ENCODE results near the gene BUD31. TPM values are rescaled to one million over a fixed set of nuclear protein-coding genes. Genes with fewer than 3 reads are reported as not detected.

Gene BUD31
- total and polyA plus RNA-seq, 9 of the 15 experiments (the other 6 are each of a cell fraction or from before 2014, with no cell fraction given): 105 to 342 (median 247) TPM

DNA sequence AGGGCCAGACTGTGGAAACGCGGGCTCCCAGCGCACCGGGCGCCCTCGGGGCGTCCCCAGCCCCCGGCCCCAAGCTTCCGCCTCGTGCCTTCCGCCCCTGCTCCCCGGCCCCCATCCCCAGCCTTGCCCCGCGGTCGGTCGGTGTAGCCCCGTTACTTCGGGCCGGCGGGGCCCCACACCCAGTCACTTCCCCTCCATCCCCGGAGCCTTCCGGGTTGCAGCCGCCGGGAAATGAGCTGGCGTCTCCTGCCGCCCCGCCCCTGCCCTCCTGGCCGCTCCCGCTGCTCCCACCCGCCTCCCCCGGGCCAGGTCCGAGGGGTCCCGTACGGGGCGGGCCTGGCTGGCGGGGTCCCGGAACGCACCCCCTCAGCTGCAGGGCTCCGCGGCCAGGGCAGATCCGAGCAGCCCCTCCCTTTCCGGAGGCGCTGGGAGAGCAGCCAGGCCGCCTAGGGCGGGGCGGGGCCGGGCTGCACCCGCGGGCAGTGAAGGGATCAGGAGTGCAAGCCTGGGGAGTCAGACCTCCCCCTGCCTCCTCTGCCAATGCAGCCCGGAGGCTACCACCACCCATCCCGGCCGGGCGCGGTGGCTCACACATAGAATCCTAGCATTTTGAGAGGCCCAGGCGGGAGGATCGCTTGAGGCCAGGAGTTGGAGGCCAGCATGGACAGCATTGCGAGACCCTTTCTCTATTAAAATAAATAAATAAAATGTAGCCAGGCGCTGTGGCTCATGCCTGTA, 33.5 kb upstream of the BUD31 start (continued):
- TF ChIP-seq, protein P1, sequence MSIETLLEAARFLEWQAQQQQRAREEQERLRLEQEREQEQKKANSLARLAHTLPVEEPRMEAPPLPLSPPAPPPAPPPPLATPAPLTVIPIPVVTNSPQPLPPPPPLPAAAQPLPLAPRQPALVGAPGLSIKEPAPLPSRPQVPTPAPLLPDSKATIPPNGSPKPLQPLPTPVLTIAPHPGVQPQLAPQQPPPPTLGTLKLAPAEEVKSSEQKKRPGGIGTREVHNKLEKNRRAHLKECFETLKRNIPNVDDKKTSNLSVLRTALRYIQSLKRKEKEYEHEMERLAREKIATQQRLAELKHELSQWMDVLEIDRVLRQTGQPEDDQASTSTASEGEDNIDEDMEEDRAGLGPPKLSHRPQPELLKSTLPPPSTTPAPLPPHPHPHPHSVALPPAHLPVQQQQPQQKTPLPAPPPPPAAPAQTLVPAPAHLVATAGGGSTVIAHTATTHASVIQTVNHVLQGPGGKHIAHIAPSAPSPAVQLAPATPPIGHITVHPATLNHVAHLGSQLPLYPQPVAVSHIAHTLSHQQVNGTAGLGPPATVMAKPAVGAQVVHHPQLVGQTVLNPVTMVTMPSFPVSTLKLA (conservative IDR thresholded peaks at IDR 0.05): peak; percentile 12 to 46; a peak in 2 of 4 replicates
- no peak for TF ChIP-seq SMARCA5 (IDR thresholded peaks at IDR 0.05)
- no peak for TF ChIP-seq ZNF140 (CRISPR knock-in tag; IDR thresholded peaks at IDR 0.05)
- TF ChIP-seq SAFB (IDR thresholded peaks at IDR 0.05; ENCODE audit: borderline replicate concordance, low read depth, low read length): no peak
- TF ChIP-seq, protein P2, sequence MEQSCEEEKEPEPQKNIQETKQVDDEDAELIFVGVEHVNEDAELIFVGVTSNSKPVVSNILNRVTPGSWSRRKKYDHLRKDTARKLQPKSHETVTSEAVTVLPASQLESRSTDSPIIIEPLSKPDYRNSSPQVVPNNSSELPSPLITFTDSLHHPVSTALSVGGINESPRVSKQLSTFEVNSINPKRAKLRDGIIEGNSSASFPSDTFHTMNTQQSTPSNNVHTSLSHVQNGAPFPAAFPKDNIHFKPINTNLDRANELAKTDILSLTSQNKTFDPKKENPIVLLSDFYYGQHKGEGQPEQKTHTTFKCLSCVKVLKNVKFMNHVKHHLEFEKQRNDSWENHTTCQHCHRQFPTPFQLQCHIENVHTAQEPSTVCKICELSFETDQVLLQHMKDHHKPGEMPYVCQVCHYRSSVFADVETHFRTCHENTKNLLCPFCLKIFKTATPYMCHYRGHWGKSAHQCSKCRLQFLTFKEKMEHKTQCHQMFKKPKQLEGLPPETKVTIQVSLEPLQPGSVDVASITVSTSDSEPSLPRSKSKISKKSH (CRISPR knock-in tag; IDR thresholded peaks at IDR 0.05): no peak
- TF ChIP-seq RNF2 (IDR thresholded peaks at IDR 0.05): no peak
- TF ChIP-seq, protein P3, sequence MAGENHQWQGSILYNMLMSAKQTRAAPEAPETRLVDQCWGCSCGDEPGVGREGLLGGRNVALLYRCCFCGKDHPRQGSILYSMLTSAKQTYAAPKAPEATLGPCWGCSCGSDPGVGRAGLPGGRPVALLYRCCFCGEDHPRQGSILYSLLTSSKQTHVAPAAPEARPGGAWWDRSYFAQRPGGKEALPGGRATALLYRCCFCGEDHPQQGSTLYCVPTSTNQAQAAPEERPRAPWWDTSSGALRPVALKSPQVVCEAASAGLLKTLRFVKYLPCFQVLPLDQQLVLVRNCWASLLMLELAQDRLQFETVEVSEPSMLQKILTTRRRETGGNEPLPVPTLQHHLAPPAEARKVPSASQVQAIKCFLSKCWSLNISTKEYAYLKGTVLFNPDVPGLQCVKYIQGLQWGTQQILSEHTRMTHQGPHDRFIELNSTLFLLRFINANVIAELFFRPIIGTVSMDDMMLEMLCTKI (IDR thresholded peaks at IDR 0.05; ENCODE audit: partially characterized antibody): no peak
- peak in 1 of 2 experiments; percentile 14; a peak in 1 of 4 replicates for TF ChIP-seq NRF1 (conservative IDR thresholded peaks at IDR 0.05 in 1 of 2, IDR thresholded peaks at IDR 0.05 in 1 of 2)
- no peak for TF ChIP-seq C11orf30 (IDR thresholded peaks at IDR 0.05; ENCODE audit: low read depth)
- TF ChIP-seq CC2D1A (IDR thresholded peaks at IDR 0.05): no peak
- no peak for TF ChIP-seq MECOM (CRISPR knock-in tag; IDR thresholded peaks at IDR 0.05)
- TF ChIP-seq, protein P4, sequence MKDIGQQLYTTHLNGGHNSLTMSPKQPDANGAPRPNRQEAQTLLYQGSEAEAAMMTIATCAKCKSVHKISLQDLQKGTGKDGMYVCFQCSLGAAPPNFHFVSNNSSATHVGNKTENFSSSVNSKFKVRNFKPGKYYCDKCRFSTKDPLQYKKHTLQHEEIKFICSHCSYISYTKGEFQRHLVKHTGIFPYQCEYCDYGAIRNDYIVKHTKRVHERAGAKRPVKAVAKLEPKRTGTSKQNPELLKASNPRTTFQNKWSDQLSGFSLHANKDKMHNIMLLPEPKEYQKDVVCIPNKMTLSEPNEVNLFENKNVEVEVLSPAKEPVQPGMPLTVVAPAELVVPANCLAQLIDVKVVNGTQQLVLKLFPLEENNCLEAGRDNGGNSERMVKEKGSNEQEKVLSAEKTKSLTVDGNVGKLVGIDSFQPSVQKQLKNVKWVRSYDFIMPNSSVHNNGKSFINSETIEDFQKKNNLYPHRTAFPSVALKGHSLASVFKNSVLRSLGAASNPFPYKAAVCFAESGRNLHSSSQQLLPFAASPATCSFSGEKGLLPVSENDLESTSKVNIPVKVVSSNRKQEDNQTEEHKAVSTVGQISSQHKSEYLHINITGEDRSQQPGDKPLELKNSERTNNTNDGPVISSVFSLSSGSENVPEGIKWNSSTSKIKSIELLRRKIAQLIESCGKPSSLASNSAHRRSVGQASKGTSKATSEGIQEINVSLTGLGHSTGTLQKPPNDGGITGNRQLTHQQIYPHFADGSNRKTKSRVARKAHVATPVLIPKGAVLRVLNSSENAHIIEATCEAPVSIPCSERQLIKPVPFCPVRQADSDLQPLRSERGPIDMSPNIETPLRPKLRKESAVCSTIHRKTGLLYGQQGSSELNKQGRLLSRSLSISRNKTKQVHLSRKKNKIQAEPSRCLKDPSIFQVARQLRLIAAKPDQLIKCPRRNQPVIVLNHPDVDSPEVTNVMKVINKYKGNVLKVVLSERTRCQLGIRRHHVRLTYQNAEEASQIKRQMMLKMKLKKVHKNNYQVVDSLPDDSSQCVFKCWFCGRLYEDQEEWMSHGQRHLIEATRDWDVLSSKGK (CRISPR knock-in tag; IDR thresholded peaks at IDR 0.05): no peak
- TF ChIP-seq RCOR1 (IDR thresholded peaks at IDR 0.05; ENCODE audit: borderline replicate concordance in 1 of 2, low read depth in 2 of 2, low read length in 2 of 2): peak in 1 of 2 experiments; percentile 7; a peak in 1 of 4 replicates
- TF ChIP-seq NBN (IDR thresholded peaks at IDR 0.05; ENCODE audit: low read depth): no peak
- TF ChIP-seq, protein P5, sequence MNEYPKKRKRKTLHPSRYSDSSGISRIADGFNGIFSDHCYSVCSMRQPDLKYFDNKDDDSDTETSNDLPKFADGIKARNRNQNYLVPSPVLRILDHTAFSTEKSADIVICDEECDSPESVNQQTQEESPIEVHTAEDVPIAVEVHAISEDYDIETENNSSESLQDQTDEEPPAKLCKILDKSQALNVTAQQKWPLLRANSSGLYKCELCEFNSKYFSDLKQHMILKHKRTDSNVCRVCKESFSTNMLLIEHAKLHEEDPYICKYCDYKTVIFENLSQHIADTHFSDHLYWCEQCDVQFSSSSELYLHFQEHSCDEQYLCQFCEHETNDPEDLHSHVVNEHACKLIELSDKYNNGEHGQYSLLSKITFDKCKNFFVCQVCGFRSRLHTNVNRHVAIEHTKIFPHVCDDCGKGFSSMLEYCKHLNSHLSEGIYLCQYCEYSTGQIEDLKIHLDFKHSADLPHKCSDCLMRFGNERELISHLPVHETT (CRISPR knock-in tag; conservative IDR thresholded peaks at IDR 0.05 in 1 of 2, IDR thresholded peaks at IDR 0.05 in 1 of 2): peak in 1 of 2 experiments; percentile 63; a peak in 2 of 4 replicates
- TF ChIP-seq, protein P6, sequence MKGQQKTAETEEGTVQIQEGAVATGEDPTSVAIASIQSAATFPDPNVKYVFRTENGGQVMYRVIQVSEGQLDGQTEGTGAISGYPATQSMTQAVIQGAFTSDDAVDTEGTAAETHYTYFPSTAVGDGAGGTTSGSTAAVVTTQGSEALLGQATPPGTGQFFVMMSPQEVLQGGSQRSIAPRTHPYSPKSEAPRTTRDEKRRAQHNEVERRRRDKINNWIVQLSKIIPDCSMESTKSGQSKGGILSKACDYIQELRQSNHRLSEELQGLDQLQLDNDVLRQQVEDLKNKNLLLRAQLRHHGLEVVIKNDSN (CRISPR knock-in tag; IDR thresholded peaks at IDR 0.05): no peak
- no peak for TF ChIP-seq ASH1L (IDR thresholded peaks at IDR 0.05; ENCODE audit: borderline replicate concordance, low read depth, partially characterized antibody)
